Neural crest cell (in vitro differentiated cells): ENCODE data around the gene S100A7A. TPM values are rescaled to one million over a fixed set of nuclear protein-coding genes. Genes with fewer than 3 reads are reported as not detected.

Experiments used
- DNase-seq: peaks from one replicate; pipeline ENCODE4 v3.0.0; 2021; ENCODE audit warnings: low read depth, mixed read lengths, low spot score
- H3K27ac Mint-ChIP-seq: one replicate; pipeline ENCODE4 v1.8.0; 2021; ENCODE audit warnings: mild to moderate bottlenecking, mixed read lengths; ENCODE audit not compliant: unreplicated experiment
- H3K27me3 Mint-ChIP-seq: 2 replicates; pipeline ENCODE4 v1.8.0; 2021; ENCODE audit warnings: low read depth, mild to moderate bottlenecking, mixed read lengths
- H3K36me3 Mint-ChIP-seq: 2 replicates; pipeline ENCODE4 v1.8.0; 2021; ENCODE audit warnings: low read depth, mild to moderate bottlenecking, mixed read lengths
- H3K4me1 Mint-ChIP-seq: 2 replicates; pipeline ENCODE4 v1.8.0; 2021; ENCODE audit warnings: mixed read lengths
- H3K4me3 Mint-ChIP-seq: one replicate; pipeline ENCODE4 v1.8.0; 2021; ENCODE audit warnings: mild to moderate bottlenecking, mixed read lengths
- H3K9me3 Mint-ChIP-seq: 2 replicates; pipeline ENCODE4 v1.8.0; 2021; ENCODE audit warnings: mixed read lengths
- total RNA-seq: library from RNA; stranded (reverse); gene quantifications from 2 replicates; pipeline ENCODE4 v1.2.1, GENCODE V29; 2021
- TF ChIP-seq, protein P1 (sequence below): fragments of 200-600 bp; sonication (generic); conservative IDR thresholded peaks from 2 replicates; pipeline ENCODE4 v1.5.0; 2021; ENCODE audit warnings: antibody characterized with exemption, mild to moderate bottlenecking

The S100A7A gene
- total RNA-seq, 1 donor from 2014 or later = not detected

DNA sequence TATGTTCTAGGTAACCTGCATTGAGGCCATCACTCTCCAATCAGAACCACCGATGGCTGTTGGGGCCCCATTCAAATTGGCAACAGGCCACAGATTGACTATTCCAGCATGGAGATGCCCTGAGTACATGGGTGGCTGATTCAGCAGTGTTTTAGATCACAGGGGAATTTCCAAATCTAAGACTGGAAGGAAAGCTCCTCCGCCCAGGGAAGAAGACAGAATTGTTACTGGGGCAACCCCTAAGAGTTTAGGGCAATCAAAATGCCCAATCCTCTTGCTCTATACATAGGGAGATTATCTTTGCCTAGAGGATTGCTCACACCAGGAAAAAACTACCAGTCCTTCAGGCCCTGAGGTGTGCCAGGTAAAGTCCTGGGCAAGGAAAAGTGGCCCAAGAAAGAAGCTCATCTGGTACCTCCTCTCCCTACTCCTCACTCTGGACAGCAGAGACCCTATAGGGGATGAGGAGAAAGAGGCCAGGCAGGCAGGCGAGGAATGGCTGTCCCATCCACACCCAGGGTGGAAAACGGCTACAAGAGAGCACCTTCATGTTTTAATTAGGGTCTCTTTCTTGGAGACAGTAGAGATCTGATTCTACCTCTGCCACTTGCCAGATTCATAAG, 31.3 kb upstream of the S100A7A start:
- DNase-seq = no peak
- peaks cover 68% of the 10 kb centered on the region for H3K27me3 Mint-ChIP-seq
- TF ChIP-seq, protein P1, sequence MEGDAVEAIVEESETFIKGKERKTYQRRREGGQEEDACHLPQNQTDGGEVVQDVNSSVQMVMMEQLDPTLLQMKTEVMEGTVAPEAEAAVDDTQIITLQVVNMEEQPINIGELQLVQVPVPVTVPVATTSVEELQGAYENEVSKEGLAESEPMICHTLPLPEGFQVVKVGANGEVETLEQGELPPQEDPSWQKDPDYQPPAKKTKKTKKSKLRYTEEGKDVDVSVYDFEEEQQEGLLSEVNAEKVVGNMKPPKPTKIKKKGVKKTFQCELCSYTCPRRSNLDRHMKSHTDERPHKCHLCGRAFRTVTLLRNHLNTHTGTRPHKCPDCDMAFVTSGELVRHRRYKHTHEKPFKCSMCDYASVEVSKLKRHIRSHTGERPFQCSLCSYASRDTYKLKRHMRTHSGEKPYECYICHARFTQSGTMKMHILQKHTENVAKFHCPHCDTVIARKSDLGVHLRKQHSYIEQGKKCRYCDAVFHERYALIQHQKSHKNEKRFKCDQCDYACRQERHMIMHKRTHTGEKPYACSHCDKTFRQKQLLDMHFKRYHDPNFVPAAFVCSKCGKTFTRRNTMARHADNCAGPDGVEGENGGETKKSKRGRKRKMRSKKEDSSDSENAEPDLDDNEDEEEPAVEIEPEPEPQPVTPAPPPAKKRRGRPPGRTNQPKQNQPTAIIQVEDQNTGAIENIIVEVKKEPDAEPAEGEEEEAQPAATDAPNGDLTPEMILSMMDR = no peak
- no peak overlapping the region for H3K27ac Mint-ChIP-seq
- no peaks in the 10 kb centered on the region for H3K4me1 Mint-ChIP-seq
- no peaks in the 10 kb centered on the region for H3K36me3 Mint-ChIP-seq
- no peak overlapping the region for H3K4me3 Mint-ChIP-seq
- H3K9me3 Mint-ChIP-seq = peaks cover 10% of the 10 kb centered on the region

DNA sequence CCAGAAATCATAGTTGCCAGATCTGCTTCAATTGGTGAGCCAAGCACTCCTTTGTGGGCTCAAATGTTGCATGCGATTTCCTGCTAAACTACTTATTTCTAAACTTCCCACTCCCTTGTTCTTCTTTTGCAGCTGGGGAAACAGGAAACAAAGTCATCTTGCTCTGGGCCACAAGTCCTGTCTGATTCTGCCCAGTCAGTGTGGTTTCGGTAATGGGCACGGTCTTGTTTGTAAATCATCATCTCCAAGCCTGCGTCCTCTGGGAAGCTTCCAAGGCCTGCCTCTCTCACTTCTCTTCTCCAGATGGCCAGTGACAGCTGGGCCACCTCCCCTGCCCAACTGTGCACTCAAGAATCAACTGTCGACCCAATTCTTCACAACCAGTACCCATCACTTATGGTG, 29.8 kb upstream of the S100A7A start:
- peaks cover 10% of the 10 kb centered on the region for H3K9me3 Mint-ChIP-seq
- peaks cover 73% of the 10 kb centered on the region for H3K27me3 Mint-ChIP-seq
- no peaks in the 10 kb centered on the region for H3K36me3 Mint-ChIP-seq
- no peaks in the 10 kb centered on the region for H3K4me1 Mint-ChIP-seq
- H3K4me3 Mint-ChIP-seq = no peak overlapping the region
- TF ChIP-seq, protein P1 = no peak
- DNase-seq = no peak
- no peak overlapping the region for H3K27ac Mint-ChIP-seq

DNA sequence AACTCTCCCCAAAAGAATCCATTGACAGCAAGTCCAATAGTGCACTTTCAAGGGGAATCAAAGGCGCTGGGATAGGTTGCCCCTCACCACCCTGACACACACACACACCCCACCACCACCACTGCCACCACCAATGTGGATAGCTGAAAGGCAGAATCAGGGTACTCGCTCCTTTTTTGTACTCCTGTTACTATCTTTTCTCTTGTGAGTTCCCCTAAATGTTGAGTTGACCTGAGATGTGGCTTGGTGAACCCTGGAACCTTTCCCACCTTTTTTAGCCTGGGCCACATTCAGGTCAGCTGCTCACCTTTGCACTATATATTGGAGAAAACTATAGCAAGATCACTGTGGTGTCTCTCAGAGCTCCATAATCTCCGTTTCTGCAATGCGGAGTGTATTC, 29.3 kb upstream of the S100A7A start:
- no peak overlapping the region for H3K27ac Mint-ChIP-seq
- H3K4me1 Mint-ChIP-seq = no peaks in the 10 kb centered on the region

DNA sequence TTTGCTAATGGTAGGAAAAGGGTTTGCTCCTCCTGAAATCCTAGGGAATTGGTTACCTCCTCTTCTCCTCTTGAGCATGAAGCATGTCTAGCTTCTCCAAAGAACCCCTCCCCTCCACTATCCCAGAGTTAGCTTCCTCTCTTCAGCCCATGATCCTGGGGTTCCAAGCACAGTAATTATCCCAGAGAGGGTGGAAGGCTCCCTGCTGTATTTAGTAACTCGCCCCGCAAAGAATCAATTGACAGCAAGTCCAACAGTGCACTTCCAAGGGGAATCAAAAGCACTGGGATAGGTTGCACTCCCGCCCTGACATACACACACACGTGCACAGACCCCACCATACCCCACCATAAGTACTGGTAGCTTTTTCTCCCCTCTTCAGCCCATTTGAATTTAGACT, 28.5 kb upstream of the S100A7A start:
- H3K27me3 Mint-ChIP-seq = peaks cover 73% of the 10 kb centered on the region
- TF ChIP-seq, protein P1 = no peak
- H3K36me3 Mint-ChIP-seq = no peaks in the 10 kb centered on the region
- no peaks in the 10 kb centered on the region for H3K4me1 Mint-ChIP-seq
- no peaks in the 10 kb centered on the region for H3K9me3 Mint-ChIP-seq
- no peak for DNase-seq
- no peak overlapping the region for H3K4me3 Mint-ChIP-seq
- no peak overlapping the region for H3K27ac Mint-ChIP-seq

More for the DNA sequence above, 29.3 kb upstream of the S100A7A start:
- Mint-ChIP-seq H3K9me3 (peaks cover 6% of the 10 kb centered on the region), H3K36me3 (no peaks in the 10 kb centered on the region), H3K27me3 (peaks cover 73% of the 10 kb centered on the region), H3K4me3 (no peak overlapping the region)
- DNase-seq = no peak
- TF ChIP-seq, protein P1 = no peak

DNA sequence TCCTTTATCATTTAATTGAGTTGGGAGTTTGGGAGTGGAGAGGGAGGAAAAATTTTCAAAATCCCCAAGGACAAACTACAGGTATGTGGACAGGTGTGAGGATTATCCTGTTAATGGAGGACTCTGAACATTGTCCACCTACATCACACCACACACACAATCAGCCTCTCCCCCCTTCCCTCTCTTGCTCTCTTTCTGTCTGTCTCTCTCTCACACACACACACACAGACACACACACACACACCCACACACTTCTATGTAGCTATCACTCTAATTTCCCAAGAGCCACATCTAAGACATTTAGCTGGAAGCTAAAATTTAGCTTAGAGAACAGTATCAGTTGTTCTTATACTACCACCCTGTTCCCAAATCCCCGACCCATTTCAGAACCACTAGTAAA, 26.9 kb upstream of the S100A7A start:
- TF ChIP-seq, protein P1 = no peak
- DNase-seq = no peak
- Mint-ChIP-seq H3K4me1 (no peaks in the 10 kb centered on the region), H3K4me3 (no peak overlapping the region), H3K36me3 (no peaks in the 10 kb centered on the region), H3K9me3 (no peaks in the 10 kb centered on the region), H3K27ac (no peak overlapping the region), H3K27me3 (peaks cover 75% of the 10 kb centered on the region)
